ENCODE data around the gene MID2. TPM values are rescaled to one million over a fixed set of nuclear protein-coding genes. Genes with fewer than 3 reads are reported as not detected.
A peak's percentile ranks its signal among the peaks of the same experiment; 100 is the strongest.

MID2 gene
- polyA plus RNA-seq, 1 donor (not counting 4 experiments of a cell fraction or from before 2014, with no cell fraction given) = 8.9 TPM

GRCh38 chrX:107827852-107828251 lies 2.2 kb downstream of the MID2 start:
- no peaks in the 10 kb centered on the region for H3K4me1 ChIP-seq (ENCODE audit: control insufficient read depth, extremely low read depth, insufficient read depth, low read length)
- no peaks in the 10 kb centered on the region for H3K36me3 ChIP-seq (ENCODE audit: control insufficient read depth in 2 of 2, extremely low read depth in 1 of 2, insufficient read depth in 2 of 2, low read length in 2 of 2)
- no peak overlapping the region for H3K4me3 ChIP-seq (ENCODE audit: control insufficient read depth in 2 of 3, extremely low read depth in 1 of 3, insufficient read depth in 2 of 3, low read depth in 1 of 3, low read length in 3 of 3)
- TF ChIP-seq EZH2 (IDR thresholded peaks at IDR 0.05; ENCODE audit: low read length) (no peak), CTCF (optimal IDR thresholded peaks at IDR 0.05 in 1 of 3, IDR thresholded peaks at IDR 0.05 in 1 of 3, conservative IDR thresholded peaks at IDR 0.05 in 1 of 3; ENCODE audit: extremely low read depth in 1 of 3, insufficient read depth in 2 of 3, low read length in 3 of 3) (no peak)
- FAIRE-seq (peak; percentile 63), DNase-seq (ENCODE audit: low read depth, low spot score) (no peak)
- H4K20me1 ChIP-seq (ENCODE audit: control insufficient read depth, extremely low read depth, insufficient read depth, low read length) = no peaks in the 10 kb centered on the region
- no peaks in the 10 kb centered on the region for H3K9me3 ChIP-seq (ENCODE audit: control insufficient read depth, low read depth, low read length)
- H3K9me1 ChIP-seq (ENCODE audit: control insufficient read depth, extremely low read depth, insufficient read depth, low read length) = no peaks in the 10 kb centered on the region
- H3K9ac ChIP-seq (ENCODE audit: control insufficient read depth, extremely low read depth, insufficient read depth, low read length) = no peak overlapping the region
- H3K4me2 ChIP-seq (ENCODE audit: control insufficient read depth, extremely low read depth, insufficient read depth, low read depth, low read length) = peak overlapping the region; percentile 47
- no peak overlapping the region for H3K27ac ChIP-seq (ENCODE audit: control insufficient read depth, insufficient read depth, low read length)
- dilution Hi-C loops (cut with MboI; ENCODE audit: extremely low pct_ligation_motif_present, low sequenced_read_pairs) = no loop called here
- peaks cover 5% of the 10 kb centered on the region for H3K27me3 ChIP-seq (ENCODE audit: control insufficient read depth, extremely low read depth, insufficient read depth, low read length)
- peaks cover 9% of the 10 kb centered on the region for H3K79me2 ChIP-seq (ENCODE audit: control insufficient read depth, insufficient read depth, low read length)
- no peak overlapping the region for H2AFZ ChIP-seq (ENCODE audit: control insufficient read depth, low read length)

- H3K79me2 ChIP-seq (ENCODE audit: control insufficient read depth, insufficient read depth, low read length) = peaks cover 9% of the 10 kb centered on the region
- peaks cover 1% of the 10 kb centered on the region for H3K27me3 ChIP-seq (ENCODE audit: control insufficient read depth, extremely low read depth, insufficient read depth, low read length)
- TF ChIP-seq CTCF (optimal IDR thresholded peaks at IDR 0.05 in 1 of 3, IDR thresholded peaks at IDR 0.05 in 1 of 3, conservative IDR thresholded peaks at IDR 0.05 in 1 of 3; ENCODE audit: extremely low read depth in 1 of 3, insufficient read depth in 2 of 3, low read length in 3 of 3) = no peak
- no peak for TF ChIP-seq EZH2 (IDR thresholded peaks at IDR 0.05; ENCODE audit: low read length)
- no peak overlapping the region for H3K9ac ChIP-seq (ENCODE audit: control insufficient read depth, extremely low read depth, insufficient read depth, low read length)
- no peaks in the 10 kb centered on the region for H3K9me1 ChIP-seq (ENCODE audit: control insufficient read depth, extremely low read depth, insufficient read depth, low read length)
- FAIRE-seq (peak; percentile 34), DNase-seq (ENCODE audit: low read depth, low spot score) (no peak)
- no peak overlapping the region for H3K27ac ChIP-seq (ENCODE audit: control insufficient read depth, insufficient read depth, low read length)
- H3K4me1 ChIP-seq (ENCODE audit: control insufficient read depth, extremely low read depth, insufficient read depth, low read length) = no peaks in the 10 kb centered on the region
- H3K36me3 ChIP-seq (ENCODE audit: control insufficient read depth in 2 of 2, extremely low read depth in 1 of 2, insufficient read depth in 2 of 2, low read length in 2 of 2) = no peaks in the 10 kb centered on the region
- H3K4me3 ChIP-seq (ENCODE audit: control insufficient read depth in 2 of 3, extremely low read depth in 1 of 3, insufficient read depth in 2 of 3, low read depth in 1 of 3, low read length in 3 of 3) = no peak overlapping the region
- no peak overlapping the region for H3K4me2 ChIP-seq (ENCODE audit: control insufficient read depth, extremely low read depth, insufficient read depth, low read depth, low read length)
- no peaks in the 10 kb centered on the region for H3K9me3 ChIP-seq (ENCODE audit: control insufficient read depth, low read depth, low read length)
- dilution Hi-C loops (cut with MboI; ENCODE audit: extremely low pct_ligation_motif_present, low sequenced_read_pairs) = no loop called here
- H4K20me1 ChIP-seq (ENCODE audit: control insufficient read depth, extremely low read depth, insufficient read depth, low read length) = no peaks in the 10 kb centered on the region
- no peak overlapping the region for H2AFZ ChIP-seq (ENCODE audit: control insufficient read depth, low read length)
Measured at GRCh38 chrX:107829878-107830277, 4.2 kb downstream of the MID2 start.

All from keratinocyte (primary cell).